NCI-H2196 (cell line): Measurements from ENCODE around the gene NUDT22.

ENCODE experiments used
- DNase-seq: peaks from one replicate; lab custom pipeline; 2025; ENCODE audit not compliant: unreplicated experiment; lab: John Stamatoyannopoulos, UW

NUDT22 gene

DNA sequence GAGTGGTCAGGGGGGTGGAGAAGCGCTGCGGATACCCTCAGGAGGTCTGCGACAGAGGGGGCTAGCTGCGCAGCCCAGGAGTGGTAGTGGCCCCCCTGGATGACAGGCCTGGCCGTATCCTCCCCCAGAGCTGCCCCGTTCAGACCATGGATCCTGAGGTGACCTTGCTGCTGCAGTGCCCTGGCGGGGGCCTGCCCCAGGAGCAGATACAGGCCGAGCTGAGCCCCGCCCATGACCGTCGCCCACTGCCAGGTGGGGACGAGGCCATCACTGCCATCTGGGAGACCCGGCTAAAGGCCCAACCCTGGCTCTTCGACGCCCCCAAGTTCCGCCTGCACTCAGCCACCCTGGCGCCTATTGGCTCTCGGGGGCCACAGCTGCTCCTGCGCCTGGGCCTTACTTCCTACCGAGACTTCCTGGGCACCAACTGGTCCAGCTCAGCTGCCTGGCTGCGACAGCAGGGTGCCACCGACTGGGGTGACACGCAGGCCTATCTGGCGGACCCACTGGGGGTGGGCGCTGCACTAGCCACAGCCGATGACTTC, 505 bp downstream of the NUDT22 start:
- peak; percentile 40 for DNase-seq

DNA sequence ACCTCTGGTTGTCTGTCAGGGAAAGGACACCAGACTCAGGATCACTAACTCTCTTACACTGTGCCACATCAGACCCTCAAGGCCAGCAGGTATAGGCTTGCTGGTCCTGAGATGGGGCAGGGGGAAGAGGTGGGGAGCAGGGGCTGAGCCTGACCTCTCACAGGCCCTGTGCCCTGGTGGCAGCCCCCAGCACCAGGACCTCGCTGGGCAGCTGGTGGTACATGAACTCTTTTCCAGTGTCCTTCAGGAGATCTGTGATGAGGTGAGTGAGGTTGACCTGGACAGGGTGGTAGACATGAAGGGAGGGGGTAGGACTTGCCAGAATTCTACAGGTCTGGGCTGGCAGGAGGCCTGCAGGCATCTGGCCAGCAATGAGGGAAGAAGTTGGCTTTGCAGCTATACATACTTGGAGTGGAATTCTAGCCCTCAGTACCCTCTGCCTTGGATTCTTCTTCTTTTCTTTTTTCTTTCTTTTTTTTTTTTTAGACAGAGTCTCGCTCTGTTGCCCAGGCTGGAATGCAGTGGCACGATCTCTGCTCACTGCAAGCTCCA, 1.4 kb downstream of the NUDT22 start:
- DNase-seq = no peak

DNA sequence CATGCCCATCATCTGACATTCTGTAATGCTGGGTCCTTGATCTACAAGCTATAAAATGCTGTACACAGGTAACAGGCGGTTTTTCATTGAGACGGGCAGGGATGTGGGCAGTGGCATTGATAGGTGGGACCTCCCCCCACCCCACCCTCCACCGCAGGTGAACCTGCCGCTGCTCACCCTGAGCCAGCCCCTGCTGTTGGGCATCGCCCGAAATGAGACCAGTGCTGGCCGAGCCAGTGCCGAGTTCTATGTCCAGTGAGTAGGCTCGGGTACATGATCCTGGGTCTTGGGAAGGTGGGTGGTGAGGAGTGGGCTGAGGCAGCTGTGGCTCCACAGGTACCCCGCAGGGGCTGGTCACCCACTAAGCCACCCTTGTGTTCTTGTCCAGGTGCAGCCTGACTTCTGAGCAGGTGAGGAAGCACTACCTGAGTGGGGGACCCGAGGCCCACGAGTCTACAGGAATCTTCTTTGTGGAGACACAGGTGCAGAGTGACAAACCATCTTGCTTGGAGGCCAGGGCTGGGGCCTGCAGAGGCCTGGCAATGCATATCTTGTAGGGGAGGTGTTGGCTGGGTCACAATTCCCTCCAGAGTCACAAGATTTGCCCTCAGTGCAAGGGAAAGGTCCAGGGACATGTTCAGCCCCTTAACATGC, 3.1 kb downstream of the NUDT22 start:
- DNase-seq = no peak

DNA sequence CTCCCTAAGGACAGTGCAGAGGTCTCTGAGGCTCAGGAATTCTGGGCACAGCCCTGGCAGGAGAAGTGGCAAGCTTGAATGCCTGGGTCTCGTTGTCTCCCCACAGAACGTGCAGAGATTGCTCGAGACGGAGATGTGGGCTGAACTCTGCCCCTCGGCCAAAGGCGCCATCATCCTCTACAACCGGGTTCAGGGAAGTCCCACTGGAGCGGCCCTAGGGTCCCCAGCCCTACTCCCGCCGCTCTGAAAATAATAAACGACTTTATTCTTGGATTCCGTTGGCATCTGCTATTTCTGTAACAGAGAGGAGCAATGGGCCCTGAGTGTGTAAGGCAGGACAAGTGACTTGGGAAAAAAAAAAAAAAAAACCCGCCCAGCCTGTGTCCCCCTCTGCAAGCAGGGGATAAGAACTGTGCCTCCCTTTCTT, 3.7 kb downstream of the NUDT22 start:
- no peak for DNase-seq

DNA sequence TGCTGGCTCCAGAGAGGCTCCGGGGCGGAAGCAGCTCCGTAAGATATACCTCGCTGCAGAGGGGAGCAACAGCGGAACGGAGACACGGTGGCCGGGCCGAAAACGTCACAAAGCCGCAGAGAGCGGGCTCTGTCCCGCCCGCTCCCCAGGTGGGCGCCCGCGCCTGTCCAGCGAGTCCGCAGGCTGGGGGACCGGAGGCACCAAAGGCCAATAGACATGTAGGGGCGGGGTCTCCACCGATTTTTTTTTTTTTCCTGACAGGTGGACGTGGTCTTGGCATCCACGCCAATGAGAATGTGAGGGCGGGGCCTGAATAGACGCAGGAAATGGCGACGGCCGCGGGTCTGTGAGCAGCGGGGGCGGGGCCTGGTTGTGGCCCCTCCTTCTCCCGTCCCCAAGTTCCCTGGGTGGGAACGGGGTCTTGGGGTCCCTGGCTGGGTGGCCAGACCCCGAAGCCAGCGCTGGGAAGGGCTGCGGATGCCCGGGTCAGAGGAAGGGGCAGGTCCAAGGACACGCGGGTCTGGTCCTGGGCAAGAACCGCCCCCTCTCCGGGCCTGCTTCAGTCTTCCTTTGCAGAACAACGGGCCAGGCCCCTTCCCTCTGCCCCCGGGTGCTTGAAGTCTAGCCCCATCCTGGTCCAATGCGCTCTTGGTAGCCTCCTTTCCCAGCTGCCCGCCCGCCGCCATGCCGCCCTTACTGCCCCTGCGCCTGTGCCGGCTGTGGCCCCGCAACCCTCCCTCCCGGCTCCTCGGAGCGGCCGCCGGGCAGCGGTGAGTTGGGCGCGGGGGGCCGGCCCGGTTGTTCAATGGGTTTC, 4.3 kb downstream of the NUDT22 start, which contains the start of gene DNAJC4:
DNAJC4 (plus strand) TSS at position 378 of the 814 bp plus-strand sequence; CDS start at position 685, 307 bp downstream.
- peak; percentile 94 for DNase-seq

DNA sequence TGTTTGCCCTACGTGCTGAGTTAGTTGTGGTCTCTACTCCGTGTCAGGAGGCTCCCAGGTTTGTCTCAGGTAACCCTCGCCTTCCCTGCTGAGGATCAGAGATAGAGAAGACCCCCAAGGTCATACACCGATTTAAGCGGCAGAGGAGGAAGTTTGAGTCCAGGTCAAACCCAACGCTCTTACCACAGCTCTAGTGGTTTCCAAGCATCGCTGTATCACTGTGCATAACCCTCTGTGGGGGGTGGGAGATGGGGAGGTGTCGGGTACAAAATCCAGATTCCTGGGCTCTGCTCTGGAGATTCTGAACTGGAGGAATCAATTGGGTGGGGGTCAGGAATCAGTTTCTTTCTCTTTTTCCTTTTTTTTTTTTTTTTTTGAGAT, 4.9 kb downstream of the NUDT22 start:
- no peak for DNase-seq

DNA sequence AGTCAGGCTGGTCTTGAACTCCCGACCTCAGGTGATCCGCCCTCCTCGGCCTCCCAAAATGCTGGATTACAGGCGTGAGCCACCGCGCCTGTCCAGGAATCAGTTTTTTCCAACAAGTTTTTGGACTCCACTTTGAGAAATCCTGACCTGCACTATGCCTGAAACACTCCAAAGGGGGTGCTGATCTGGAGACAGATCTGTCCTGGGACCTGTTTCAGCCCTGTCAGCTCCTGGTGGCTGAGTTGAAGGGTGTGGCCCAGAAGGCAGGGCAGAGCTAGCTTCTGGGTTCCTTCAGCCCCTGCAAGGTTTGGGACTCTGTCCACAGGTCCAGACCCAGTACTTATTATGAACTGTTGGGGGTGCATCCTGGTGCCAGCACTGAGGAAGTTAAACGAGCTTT, 5.5 kb downstream of the NUDT22 start:
- no peak for DNase-seq

DNA sequence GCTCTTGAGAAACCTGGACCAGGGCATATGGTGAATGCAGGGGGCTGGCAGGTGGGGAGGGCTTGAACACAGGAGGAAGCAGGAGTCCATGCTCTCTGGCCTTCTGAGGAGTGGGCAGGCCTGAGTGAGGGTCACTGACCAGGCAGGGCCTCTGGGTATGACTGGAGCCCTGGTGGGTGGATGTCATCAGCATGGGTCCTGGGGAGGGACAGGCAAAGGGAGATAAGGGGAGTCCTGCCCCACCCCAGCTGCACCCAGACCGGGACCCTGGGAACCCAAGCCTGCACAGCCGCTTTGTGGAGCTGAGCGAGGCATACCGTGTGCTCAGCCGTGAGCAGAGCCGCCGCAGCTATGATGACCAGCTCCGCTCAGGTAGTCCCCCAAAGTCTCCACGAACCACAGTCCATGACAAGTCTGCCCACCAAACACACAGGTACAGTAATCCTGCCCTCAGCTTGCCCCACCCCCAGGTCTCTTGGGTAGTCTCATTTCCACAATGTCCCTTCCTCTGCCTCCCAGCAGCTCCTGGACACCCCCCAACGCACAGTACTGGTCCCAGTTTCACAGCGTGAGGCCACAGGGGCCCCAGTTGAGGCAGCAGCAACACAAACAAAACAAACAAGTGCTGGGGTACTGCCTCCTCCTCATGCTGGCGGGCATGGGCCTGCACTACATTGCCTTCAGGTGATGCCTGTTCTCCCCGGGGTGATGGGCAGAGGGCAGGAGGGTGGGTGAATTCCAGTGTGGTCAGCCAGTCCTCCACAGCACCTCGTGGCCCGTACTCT, 6.3 kb downstream of the NUDT22 start:
- DNase-seq = no peak

DNA sequence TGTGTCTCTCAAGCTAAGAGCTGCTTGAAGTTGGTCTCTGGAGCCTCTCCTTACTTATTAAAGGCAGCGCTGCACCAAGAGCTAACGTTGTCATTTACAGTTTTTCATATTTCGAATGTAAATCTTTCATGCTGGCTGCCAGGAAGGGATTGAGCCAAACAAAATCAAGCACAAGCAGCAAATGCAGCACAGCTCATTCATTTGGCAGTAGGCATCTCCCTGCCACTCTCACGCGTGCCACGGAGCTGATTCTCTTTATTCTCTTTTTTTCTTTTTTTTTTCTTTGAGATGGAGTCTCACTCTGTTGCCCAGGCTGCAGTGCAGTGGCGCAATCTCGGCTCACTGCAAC, 6.9 kb downstream of the NUDT22 start:
- no peak for DNase-seq

DNA sequence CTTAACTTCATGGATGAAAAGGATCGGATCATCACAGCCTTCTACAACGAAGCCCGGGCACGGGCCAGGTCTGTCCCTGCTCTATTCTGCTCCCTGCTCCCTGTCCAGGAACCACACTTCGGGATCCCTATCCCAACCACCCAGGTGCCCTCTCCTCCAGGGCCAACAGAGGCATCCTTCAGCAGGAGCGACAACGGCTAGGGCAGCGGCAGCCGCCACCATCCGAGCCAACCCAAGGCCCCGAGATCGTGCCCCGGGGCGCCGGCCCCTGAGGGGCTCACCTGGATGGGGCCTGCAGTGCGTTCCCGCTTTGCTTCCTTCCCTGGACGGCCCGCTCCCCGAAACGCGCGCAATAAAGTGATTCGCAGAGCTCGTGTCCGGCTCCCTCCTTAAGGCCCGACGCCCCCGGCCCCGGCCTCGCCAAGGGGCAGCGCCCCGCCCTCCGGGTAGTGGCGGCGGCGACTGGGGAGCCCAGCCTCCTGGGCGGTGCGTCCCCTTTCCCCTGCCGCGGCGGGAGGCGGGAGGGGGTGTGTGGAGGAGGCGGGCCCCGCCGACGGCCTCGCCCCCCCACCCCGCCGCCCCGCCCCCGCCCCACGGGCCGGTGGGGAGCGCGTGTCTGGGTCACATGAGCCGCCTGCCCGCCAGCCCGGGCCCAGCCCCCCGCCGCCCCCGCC, 8.0 kb downstream of the NUDT22 start, which contains the start of gene VEGFB:
VEGFB (plus strand) TSS at position 672 of the 674 bp plus-strand sequence. CDS start 250 bp downstream, outside the sequence.
- peak; percentile 73 for DNase-seq

DNA sequence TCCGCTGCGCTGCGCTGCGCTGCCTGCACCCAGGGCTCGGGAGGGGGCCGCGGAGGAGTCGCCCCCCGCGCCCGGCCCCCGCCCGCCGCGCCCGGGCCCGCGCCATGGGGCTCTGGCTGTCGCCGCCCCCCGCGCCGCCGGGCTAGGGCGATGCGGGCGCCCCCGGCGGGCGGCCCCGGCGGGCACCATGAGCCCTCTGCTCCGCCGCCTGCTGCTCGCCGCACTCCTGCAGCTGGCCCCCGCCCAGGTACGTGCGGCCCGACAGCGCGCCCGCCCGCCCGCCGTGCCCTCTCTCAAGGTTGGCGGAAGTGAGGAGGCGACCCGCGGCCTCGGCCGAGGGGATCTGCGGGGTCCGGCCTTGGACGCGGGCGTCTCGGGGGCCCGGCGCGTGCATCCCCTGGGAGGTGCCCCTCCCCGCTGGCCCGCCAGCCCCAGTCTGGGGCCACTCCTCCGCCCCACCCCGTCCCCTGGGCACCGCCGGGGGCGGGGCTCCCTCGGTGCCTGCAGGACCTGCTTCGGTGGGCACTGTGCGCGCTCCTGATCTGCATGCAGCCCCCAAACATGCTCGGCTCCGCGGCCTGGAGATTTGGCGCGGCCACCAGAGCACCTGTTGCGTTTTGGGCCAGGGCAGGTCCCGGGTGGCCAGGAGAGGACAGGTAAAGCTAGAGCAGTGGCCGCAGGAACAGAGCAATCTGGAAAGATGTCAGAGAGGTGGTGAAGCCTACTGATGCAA, 8.7 kb downstream of the NUDT22 start:
- DNase-seq = peak; percentile 53

DNA sequence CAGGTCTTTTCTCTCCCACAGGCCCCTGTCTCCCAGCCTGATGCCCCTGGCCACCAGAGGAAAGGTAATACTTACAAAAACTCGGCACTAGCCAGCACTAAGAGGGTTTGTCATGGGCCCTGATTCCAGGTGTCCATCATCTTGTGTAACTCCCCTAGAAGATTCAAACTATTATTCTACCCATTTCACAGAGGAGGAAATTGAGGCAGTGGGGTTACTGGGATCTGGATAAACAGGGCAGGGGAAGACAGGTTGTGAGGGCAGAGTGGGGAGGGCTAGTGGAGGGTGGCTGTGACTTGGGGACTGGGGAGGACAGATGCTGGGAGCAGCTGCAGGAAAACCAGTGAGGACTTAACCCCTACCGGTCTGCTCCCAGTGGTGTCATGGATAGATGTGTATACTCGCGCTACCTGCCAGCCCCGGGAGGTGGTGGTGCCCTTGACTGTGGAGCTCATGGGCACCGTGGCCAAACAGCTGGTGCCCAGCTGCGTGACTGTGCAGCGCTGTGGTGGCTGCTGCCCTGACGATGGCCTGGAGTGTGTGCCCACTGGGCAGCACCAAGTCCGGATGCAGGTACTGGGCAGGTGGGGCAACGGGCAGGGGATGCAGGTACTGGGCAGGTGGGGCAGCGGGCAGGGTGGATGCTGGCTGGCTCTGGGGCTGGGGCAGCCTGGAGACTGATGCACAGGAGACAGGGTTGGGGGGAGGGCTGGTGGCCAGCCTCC, 9.5 kb downstream of the NUDT22 start:
- no peak for DNase-seq

DNA sequence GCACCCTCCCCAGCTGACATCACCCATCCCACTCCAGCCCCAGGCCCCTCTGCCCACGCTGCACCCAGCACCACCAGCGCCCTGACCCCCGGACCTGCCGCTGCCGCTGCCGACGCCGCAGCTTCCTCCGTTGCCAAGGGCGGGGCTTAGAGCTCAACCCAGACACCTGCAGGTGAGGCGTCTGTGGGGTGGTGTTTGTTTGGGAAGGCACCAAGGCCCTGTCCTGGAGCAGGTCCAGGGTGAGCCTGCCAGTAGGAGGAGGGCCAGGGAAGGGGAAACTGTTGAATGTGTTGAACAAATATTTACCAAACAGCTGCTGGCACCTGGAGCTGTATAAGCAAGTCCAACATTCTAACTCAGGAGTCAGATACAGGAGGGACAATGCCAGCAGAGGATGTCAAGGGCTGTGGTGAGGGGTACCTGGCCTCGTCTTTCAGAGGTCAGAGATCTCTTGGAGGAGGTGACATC, 11.4 kb downstream of the NUDT22 start:
- DNase-seq = peak; percentile 97

DNA sequence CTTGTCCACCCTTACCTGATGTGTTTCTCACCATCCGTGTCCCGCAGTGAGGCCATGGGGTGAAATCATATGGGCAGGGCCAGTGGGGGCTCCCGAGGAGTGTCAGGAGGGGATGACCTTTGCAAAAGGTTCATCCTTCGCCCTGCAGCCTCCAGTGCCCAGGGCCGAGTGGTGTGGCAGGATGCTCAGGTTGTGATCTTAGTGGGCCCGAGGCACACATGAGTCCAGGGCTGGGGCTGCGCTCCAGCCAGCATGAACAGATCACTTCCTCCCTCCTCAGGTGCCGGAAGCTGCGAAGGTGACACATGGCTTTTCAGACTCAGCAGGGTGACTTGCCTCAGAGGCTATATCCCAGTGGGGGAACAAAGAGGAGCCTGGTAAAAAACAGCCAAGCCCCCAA, 12.0 kb downstream of the NUDT22 start:
- no peak for DNase-seq

DNA sequence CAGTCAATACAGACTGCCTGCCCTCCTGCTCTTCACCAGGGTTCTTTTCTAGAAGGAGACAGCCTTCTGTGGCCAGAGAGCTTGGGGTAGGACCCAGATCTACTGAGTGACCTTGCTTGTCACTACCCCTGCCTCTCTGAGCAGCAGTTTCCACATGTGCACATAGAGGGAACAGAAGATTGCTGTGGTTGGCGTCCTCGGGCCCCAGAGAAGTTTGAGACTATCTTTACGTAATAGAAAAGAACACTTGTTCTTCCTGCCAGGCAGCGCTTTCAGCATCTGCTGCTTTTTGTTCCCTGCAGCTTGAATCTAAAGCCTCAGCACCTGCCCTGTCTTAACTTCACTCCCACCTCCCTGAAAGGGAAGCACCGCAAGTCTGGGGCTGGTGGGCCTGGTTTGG, 12.9 kb downstream of the NUDT22 start:
- no peak for DNase-seq

DNA sequence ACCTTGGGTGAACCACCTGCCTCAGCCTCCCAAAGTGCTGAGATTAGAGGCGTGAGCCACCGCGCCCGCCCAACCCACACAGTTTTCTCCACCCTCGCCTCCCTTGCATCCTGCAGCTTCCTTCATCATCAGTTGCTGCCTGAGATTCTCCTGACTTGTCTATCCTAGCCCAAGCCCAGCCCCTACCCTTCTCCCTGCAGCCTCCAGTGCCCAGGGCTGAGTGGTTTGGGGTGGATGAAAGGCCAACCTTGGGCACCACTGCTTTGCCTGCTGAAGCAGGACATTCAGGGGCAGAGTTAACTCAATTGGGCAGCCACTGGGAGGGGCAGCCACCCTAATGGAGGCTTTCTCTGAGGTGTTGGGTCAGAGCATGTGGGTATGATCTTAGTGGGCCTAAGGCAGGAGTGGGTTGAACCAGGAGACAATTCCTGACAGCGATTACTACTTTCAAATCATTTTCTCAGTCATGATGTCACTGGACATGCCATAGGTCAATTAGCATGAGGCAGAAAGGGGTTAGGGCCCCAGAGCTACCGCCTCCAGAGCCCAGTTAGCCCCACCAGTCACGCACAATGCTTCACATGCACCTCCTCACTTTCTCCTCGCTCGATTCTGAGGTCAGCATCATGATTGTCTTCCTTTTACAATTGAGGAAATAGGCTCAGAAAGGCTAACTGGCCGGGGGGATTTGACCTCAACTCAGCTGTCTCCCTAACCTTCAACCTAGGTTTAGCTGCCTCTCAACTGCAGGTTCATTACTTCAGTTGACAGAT, 13.8 kb downstream of the NUDT22 start:
- DNase-seq = peak; percentile 61

DNA sequence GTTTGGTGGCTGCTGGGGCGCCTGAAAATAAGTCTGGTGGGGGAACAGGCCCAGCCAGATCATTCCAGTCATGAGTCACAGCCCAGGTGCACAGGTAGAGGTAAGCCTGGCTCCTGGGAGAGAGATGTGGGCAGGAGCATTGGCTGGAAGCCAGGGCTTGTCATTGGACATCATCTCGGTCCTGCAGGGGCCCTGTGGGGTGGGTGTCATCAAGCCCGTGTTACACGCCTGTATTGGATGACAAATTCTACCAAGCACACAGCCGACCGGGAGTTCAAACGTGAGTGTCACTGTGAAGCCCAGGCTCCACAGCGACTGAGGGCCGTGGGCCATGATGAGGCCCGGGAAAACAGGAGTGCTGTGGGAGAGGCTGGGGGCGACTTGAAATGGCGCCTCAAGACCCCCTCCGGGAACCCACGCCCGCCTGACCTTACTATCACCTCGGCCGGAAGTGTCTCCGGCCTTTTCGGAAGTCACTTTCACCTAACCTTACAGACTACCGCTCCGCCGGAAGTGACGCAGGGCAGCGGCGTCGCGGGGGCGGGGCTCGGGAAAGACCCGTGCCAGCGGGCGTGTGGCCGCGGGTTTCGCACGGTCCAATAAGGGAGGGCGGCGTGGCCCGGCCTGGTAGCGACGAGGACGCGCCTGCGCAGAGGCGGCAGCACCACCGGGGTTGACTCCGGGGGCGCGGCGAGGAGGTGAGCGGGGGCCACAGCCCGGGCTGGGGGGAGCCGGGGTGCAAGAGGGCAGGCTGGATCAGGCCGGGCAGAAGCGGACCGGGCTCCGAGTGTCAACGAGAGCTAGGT, 14.6 kb downstream of the NUDT22 start, which contains the start of gene FKBP2:
FKBP2 (plus strand) TSS at position 661 of the 806 bp plus-strand sequence. CDS start 1,293 bp downstream, outside the sequence.
- peak; percentile 98 for DNase-seq

DNA sequence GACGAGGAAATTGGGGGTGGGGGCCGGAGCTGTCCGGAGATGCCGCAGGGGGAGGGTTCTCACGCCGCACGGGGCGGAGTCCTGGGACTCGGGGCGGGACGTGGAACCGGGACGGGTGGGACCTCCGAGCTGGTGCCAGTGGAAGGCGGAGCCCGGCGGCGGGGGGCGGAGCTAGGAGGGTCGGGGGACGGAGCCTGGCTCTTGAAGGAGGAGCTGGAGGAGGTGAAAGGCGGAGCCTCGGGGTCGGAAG, 15.1 kb downstream of the NUDT22 start:
- peak; percentile 98 for DNase-seq
